Neutrophil (primary cell): Measurements from ENCODE around the gene CEP57.

Experiments used
- H3K27ac ChIP-seq: fragments of 200-600 bp; sonication (generic); 2 replicates; pipeline ENCODE4 v1.5.1; 2016; ENCODE audit warnings: mild to moderate bottlenecking, moderate library complexity
- H3K27me3 ChIP-seq: fragments of 200-600 bp; sonication (generic); 2 replicates; pipeline ENCODE4 v1.6.0; 2016; ENCODE audit warnings: mild to moderate bottlenecking
- H3K36me3 ChIP-seq: fragments of 200-600 bp; sonication (generic); 2 replicates; pipeline ENCODE4 v1.5.1; 2017
- H3K4me1 ChIP-seq, 2 experiments: fragments of 200-600 bp in 1 of 2; sonication (generic) in 1 of 2; 1 replicate in 1 of 2; 2 replicates in 1 of 2; pipeline versions ENCODE4 v1.5.1 to v1.6.1; 2013 to 2016; ENCODE audit warnings: low read depth in 1 of 2, low read length in 1 of 2, mild to moderate bottlenecking in 1 of 2, moderate library complexity in 1 of 2; ENCODE audit not compliant: control insufficient read depth in 1 of 2, insufficient read depth in 1 of 2
- H3K4me3 ChIP-seq, 2 experiments: fragments of 200-600 bp in 1 of 2; sonication (generic) in 1 of 2; 1 replicate in 1 of 2; 2 replicates in 1 of 2; pipeline ENCODE4 v1.5.1; 2013 to 2016; ENCODE audit warnings: low read depth in 1 of 2, low read length in 1 of 2, mild to moderate bottlenecking in 1 of 2, moderate library complexity in 1 of 2
- H3K9me3 ChIP-seq: fragments of 200-600 bp; sonication (generic); 2 replicates; pipeline ENCODE4 v1.5.1; 2016
- CTCF ChIP-seq: fragments of 200-600 bp; sonication (generic); IDR thresholded peaks from 2 replicates; pipeline ENCODE4 v1.5.1; 2016; ENCODE audit warnings: antibody characterized with exemption

The CEP57 gene

GRCh38 chr11:95791709-95792033 is 1.4 kb downstream of the CEP57 start:
- H3K36me3 ChIP-seq: peaks cover 13% of the 10 kb centered on the region
- H3K4me3 ChIP-seq: peak overlapping the region in 1 of 2 experiments; percentile 94
- TF ChIP-seq CTCF: no peak
- no peak overlapping the region for H3K27ac ChIP-seq
- no peaks in the 10 kb centered on the region for H3K9me3 ChIP-seq
- peaks cover 19 to 26% of the 10 kb centered on the region in 2 experiments for H3K4me1 ChIP-seq
- H3K27me3 ChIP-seq: no peaks in the 10 kb centered on the region

GRCh38 chr11:95792200-95792599 is 1.9 kb downstream of the CEP57 start:
- peaks cover 7% of the 10 kb centered on the region for H3K36me3 ChIP-seq

GRCh38 chr11:95792700-95793099 is 2.4 kb downstream of the CEP57 start:
- Histone ChIP-seq H3K36me3 (peaks cover 2% of the 10 kb centered on the region), H3K4me1 (peaks cover 19 to 26% of the 10 kb centered on the region in 2 experiments), H3K27ac (no peak overlapping the region), H3K4me3 (no peak overlapping the region), H3K9me3 (no peaks in the 10 kb centered on the region), H3K27me3 (no peaks in the 10 kb centered on the region)
- no peak for TF ChIP-seq CTCF

More at GRCh38 chr11:95792200-95792599, 1.9 kb downstream of the CEP57 start:
- no peaks in the 10 kb centered on the region for H3K9me3 ChIP-seq
- H3K27ac ChIP-seq: no peak overlapping the region
- TF ChIP-seq CTCF: no peak
- no peaks in the 10 kb centered on the region for H3K27me3 ChIP-seq
- H3K4me3 ChIP-seq: no peak overlapping the region
- H3K4me1 ChIP-seq: peaks cover 19 to 26% of the 10 kb centered on the region in 2 experiments

- no peaks in the 10 kb centered on the region for H3K27me3 ChIP-seq
- H3K27ac ChIP-seq: no peak overlapping the region
- H3K4me3 ChIP-seq: no peak overlapping the region
- H3K36me3 ChIP-seq: no peaks in the 10 kb centered on the region
- H3K4me1 ChIP-seq: peaks cover 18 to 22% of the 10 kb centered on the region in 2 experiments
- TF ChIP-seq CTCF: no peak
- H3K9me3 ChIP-seq: no peaks in the 10 kb centered on the region
Observed at GRCh38 chr11:95793116-95793515, 2.8 kb downstream of the CEP57 start.

- no peak for TF ChIP-seq CTCF
- Histone ChIP-seq H3K27me3 (no peaks in the 10 kb centered on the region), H3K4me1 (peaks cover 10 to 12% of the 10 kb centered on the region in 2 experiments), H3K4me3 (no peak overlapping the region), H3K9me3 (no peaks in the 10 kb centered on the region), H3K36me3 (peaks cover 2% of the 10 kb centered on the region), H3K27ac (no peak overlapping the region)
Observed at GRCh38 chr11:95794086-95794485, 3.8 kb downstream of the CEP57 start.
